Measurements from ENCODE around the gene SLC30A2.

DNA sequence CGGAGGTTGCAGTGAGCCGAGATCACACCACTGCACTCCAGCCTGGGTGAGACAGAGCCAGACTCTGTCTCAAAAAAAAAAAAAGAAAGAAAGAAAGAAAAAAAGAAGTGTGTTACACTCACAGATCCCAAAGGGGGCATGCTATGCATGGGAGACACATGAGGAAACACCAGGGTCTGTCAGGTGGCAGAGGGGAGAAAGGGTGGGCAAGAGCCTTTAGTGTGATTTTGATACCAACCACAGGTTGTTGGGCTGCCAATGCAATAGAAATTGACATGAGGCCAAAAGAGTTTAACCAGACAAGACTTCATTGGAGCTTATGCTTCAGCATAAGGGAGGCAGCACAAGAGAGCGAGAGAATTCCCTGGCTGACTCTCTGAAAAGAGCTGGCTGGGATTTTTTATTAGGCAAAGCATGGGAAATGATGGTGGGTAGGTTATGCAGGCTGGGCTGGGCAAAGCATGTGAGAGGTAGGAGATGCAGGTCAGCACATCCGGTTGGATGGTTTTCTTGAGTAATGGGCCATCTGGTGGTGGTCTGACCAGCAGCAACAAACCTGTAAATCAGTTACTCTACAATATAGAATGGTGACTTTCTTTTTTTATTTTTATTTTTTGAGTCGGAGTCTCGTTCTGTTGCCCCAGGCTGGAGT, 36.0 kb downstream of the SLC30A2 start:
- TF ChIP-seq REST (IDR thresholded peaks at IDR 0.05; ENCODE audit: insufficient read depth in 1 of 2, low read depth in 2 of 2, low read length in 2 of 2), result no peak
- no peak for TF ChIP-seq SIN3A (IDR thresholded peaks at IDR 0.05; ENCODE audit: borderline replicate concordance, insufficient read depth, low read length)
- no peak for TF ChIP-seq POLR2AphosphoS5 (IDR thresholded peaks at IDR 0.05; ENCODE audit: low read depth, low read length)

Data from PFSK-1 (cell line).